HG03064 (cell line): ENCODE results near the gene INCA1.
A peak's percentile ranks its signal among the peaks of the same experiment; 100 is the strongest.

Experiments used
- ATAC-seq: cut with Tn5 transposase; IDR thresholded peaks from one replicate; pipeline ENCODE4 v1.9.1; 2021; ENCODE audit warnings: low read depth; ENCODE audit not compliant: unreplicated experiment

Gene INCA1

DNA sequence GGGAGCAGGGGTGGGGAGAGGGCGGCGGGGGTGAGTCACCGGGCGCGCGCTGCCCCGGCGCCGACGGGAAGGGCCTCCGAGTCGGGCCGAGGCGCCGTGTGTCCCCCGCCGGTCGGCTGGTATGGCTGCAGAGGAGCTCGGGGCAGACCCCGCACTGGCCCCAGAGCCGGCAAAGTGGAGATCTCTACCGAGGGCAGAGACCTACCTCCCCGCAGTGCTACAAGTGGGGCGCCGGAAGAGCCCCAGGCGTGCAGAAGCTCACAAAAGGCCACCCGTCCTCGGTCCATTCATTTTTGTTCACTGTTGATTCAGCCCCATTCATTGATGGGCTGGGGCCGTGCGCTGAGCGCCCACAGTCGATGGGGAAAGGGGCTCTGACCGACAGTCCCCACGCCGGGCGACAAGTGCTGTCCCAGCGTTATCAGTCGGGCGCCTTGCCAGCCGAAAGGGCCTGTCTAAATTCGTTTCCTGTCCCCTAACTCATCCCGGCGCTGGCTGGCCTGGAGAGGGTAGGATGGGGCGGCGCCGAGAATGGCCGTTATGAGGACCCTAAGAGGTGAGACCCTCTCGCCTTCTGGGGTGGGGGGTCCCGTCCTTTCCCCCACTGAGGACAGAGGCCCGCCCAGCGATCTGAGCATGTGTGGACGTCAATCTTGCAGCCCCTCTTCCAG lies 47.1 kb downstream of the INCA1 start:
- peak; percentile 9 for ATAC-seq

DNA sequence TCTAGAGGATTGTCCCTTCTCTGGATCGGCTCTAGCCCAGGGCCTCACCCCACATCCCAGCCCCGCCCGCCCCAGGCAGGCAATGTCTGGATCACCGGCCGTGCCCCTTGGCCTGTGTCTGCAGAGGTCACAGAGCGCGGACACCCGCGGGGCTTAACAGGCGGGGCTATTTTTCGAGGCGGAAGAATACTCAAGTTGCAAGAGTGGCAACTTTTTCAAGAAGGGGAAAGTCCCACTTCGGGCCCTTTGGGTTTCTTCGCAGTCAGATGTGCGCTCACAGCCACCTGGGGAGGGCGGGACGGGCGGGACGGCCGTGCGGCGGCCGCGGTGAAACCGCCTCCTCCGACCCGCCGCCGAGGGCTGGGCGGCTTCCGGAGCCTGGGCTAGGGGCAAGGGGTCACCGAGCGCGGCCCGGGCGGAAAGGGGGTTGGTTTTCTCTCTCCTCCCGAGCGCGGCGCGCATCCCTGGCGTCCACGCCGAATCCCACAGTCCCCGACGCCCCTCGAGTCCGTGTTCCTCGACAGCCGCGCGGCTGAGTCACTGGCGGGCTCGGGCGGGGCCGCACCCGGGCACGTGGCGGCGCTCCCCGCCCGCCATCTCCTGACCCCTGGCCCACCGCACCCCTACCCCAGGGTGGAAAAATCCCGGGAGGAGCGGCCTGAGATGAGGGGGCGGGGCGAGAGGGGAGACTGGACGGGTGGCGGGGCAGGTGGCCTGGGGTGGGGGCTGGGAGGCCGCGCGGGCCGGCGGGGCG lies 47.8 kb downstream of the INCA1 start:
- peak; percentile 18 for ATAC-seq

DNA sequence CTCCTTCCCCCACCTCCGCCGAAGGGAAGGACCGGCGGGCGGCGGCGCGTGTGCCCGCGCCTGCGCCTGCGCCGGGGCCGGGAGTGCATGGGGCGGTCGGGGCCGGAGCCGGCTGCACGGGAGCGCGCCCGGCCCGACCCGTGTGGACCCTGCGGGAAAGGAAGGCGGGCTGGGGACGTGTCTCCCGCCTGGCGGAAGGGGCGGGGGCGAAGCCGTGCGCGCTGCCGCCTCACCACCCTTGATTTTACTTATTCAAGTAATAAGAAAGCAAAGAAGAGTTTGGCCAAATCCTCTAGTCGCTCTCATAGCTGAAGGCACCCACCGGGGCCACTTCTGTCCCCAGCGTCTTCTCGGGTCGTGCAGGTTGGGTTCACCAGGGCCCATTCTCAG lies 48.4 kb downstream of the INCA1 start:
- peak; percentile 31 for ATAC-seq

DNA sequence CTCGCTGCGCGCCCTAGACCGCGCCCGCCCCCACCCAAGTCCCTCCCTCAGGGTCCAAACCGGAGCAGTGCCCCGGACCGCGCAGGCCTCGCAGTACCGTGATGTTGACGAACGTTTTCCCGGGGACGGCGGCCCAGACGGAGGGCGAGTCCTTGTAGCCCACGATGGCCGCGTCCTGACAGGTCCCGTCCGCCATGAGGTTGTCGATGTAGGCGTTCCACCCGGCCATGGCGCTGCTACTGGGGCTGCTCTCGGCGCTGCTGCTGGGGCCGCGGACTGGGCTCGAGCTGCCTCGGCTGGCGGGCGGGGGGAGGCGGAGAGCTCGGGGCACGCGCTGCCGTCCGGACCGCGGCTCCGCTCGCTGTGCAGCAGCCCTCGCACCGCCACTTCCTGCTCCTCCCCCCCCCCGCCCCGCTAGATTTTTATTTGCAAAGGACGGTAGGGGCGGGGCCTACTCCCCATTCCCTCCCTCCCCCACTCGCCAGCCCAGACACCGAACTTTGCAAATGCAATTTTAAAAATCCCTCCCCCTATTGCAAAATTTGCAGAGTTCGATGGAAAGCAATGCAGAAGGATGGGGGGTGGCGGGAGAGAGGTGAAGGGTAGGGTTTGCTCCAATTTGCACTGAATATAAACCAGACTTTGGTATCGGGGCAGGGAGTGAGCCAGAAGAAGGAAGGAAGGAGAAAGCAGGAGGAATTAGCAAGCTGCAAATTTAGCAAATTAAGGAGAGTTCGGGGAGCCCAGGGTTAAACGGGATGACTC lies 49.0 kb downstream of the INCA1 start, which contains the start of gene PFN1:
Gene PFN1 (minus strand): TSS at position 365 of the 765 bp plus-strand sequence. CDS start 136 bp downstream, at position 229.
- ATAC-seq = no peak

DNA sequence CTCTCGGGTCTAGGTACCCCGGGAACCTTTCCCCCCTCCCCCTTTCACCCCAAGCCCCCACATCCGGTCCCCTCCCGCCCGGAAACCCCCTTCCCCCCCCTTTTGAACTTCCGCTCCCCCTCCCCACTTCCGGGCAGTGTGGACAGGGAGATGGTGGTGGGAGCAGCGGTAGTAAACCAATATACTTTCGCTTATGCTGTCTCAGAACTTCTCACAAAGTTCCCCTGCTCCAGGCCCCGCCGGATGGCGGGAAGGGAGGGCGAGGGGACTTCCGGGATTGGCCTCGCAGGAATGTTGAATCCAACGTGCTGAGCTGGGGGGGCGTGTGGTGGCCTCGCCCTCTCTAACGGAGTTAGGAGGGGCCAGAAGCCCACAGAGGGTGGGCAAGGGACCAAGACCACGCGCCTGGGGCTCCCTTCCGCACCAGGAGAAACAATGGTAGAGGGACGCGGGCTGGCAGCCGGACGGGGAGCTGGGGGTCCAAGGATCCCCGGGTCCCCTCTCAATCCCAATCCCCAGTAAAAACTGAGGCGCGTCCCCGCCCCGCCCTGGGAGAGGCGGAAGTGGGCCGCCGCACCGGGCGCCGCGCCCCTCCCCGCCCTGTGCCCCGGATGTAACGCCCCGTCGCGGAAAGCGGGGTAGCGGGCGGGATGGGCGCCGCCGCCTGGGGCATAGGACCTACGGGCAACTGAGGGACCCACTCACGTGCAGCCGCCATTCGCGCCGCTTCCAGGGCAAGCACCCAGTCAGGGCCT lies 49.7 kb downstream of the INCA1 start:
- ATAC-seq = no peak

DNA sequence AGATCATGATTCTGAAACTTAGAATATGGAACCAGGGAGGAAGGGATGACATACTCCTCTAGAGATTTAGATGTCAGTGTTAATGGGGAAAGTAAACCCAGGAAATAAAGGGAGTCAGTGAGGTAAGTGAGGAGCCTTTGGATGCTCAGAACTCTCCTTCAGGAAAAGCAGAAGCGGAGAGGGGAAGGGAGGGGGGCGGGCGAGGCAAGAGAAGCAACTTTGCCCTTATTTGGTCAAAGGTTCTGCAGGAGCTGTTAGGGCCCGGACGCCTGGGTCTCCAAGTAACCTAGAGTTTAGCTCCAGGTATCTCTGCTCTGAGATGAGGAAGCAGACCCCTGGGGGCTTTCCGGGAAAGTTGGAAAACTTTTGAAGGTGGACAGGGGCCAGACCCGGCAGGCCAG lies 50.3 kb downstream of the INCA1 start:
- no peak for ATAC-seq

DNA sequence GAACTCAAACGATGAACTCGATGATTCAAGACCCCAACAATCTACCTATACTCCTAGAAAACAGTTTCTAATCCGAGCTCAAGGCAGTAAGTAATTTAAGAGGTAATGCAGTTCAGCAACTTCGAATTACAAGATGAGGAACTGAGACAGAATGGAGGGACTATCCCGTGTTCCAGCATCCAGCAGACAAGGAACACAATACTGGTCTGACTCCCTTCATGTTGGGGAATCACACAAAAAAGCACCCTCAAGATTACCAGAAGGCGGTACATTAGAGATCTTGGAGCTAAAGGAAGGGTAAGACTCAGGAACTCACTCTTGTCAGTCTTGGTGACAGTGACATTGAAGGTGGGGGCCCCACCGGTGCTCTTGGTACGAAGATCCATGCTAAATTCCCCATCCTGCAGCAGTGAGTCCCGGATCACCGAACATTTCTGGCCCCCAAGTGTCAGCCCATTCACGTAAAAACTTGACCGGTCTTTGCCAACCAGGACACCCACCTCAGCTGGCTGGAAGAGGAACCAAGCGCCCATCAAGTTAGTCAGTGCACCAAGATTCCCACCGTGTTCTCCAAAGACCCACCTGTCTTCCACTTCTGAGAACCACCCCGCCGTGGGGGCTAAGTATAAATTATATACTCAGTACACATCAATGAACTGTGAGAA lies 50.9 kb downstream of the INCA1 start:
- ATAC-seq = no peak

DNA sequence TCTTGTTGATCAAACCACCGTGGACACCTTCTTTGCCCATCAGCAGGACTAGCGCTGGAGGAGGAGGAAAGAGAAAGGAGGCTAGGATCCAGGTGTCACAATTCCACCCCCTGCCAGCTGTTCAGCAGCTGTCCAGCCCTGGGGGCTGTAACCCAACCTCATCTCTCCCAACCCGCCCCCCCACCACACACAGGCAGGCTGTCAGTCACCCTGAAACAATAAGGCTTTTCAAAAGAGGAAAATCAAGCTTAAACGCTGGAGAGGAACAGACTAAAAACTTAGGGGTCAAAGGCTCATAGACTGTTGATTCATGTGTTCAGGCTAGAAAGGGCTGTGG lies 51.4 kb downstream of the INCA1 start:
- ATAC-seq = no peak

DNA sequence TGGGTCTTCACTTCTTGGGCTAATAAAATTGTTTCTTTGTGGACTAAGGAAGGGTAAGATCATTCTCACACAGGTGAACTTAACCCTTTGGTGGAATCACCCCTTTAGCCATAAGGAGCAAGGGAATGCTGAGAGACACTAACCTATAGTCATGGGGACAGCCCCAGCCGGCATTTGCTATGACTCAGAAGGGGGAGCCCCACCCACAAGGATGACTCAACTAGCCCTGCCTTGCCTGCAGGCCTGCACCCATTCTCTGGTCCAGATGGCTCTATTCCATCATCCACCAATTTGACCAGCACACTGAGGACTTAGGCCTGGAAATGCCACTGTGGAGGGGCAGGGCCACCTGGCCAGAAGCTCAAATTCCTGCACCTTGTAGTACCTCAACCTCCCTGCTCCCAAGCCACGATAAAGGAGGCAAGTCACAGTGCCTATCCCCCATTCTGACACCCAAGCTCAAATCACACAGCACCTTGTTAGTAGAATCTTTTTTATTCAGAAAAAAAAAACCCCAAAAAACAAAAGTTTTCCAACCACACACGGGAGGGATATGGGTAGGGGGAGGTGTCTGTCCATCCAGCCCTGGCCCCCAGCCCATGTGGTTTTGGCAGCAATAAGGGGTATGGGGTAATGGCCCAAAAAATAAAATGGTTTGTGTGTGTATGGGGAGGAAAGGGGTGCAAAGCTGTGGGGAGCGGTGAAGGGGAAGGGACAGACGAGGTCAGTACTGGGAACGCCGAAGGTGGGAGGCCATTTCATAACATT lies 52.0 kb downstream of the INCA1 start:
- no peak for ATAC-seq

DNA sequence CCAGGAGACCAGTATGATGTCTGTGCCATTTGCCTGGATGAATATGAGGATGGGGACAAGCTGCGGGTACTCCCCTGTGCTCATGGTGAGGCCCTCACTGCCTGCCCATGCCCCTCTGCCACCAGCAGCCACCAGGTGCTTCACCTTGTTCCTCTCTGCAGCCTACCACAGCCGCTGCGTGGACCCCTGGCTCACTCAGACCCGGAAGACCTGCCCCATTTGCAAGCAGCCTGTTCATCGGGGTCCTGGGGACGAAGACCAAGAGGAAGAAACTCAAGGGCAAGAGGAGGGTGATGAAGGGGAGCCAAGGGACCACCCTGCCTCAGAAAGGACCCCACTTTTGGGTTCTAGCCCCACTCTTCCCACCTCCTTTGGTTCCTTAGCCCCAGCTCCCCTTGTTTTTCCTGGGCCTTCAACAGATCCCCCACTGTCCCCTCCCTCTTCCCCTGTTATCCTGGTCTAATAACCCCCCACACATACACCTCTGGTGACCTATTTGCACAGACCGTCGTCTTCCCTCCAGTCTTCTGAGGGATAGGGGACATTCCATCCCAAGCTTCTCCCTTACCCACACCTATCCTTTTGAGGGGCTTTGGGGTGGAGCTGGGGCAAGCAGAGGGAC lies 52.7 kb downstream of the INCA1 start:
- ATAC-seq = no peak

DNA sequence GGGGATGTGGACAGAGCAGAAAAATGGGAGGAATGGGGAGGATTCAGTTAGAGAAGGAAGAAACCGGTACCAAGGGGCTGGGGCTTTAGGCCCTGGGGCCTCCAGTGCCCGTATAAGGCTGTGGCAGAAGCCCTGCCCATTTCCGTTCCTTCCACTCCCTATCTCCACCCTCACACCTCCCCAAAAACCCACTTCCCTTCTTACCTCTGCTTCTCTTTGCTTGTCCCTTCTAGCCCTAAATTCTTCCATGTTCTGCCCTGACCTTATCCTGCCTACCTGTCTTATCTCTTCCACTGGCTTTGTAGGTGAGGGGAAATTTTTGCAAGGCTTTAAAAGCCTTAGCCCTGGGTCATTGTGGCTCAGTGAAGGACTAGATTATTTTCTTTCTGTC lies 53.2 kb downstream of the INCA1 start:
- ATAC-seq = no peak

DNA sequence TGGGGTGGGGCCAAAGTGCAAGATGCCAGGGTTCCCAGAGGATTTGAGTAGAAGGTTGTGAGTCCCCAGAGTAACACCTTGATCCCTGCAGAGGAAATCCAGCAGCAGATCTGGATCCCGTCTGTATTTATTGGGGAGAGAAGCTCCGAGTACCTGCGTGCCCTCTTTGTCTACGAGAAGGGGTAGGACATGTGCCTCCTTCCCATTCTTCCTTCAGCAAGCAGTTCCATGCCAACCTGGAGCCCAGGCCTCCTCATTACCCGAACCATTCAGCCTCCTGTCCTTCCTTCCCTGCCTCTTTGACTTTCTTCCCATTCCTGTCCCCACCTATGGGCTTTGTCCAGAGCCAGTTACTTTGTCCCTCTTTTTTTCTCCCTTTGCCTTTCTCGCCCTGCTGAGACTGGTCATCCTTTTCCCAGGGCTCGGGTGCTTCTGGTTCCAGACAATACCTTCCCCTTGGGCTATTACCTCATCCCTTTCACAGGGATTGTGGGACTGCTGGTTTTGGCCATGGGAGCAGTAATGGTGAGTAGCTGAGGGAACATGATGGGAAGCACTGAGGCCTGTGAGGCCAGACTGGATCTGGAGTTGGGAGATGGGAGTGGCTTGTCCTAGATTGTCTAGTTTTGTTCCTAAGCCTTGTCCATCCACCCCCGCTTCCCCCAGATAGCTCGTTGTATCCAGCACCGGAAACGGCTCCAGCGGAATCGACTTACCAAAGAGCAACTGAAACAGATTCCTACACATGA lies 54.4 kb downstream of the INCA1 start:
- ATAC-seq = no peak

DNA sequence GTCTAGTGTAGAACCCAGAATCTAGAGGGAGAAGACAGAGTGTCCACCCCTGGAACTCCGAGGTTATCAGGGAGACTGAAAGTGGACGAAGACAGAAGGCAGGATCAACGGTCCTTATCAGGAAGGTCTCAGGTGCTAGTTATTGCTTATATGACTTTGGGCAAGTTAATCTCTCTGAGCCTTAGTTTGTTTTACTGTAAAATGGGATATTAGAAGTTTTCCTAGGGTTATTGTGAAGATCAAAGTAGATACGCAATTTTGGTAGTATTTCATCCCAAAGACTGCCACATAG lies 56.1 kb downstream of the INCA1 start:
- no peak for ATAC-seq

DNA sequence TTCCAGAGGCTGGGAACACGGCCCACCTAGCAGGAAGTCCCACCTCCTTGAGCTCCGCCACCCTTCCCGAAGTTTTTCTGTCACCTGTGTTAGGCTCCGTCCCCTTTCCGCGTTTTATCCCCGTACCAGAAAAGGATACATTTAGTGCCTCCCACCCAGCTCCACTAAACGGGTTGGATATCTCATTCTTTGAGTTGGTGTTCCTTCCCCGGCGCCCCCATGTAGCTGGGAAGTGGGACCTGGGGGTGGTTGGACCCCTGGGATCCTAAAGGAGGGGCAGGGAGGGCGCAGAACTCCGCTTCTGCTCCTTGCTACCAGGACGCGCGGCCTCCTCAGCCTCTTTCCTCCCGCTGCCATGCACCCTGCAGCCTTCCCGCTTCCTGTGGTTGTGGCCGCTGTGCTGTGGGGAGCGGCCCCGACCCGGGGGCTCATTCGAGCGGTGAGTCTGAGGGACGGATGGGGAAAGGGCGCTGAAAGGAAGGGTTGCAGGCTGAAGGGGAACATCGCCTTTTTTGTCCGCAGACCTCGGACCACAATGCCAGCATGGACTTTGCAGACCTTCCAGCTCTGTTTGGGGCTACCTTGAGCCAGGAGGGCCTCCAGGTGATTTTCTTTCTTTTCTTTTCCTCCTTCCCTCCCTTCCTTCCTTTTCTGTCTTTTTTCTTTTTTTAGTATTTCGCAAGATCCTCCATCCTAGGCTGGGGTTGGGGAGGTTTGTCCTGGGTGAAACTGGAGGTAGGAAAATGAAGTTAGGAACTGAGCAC lies 56.6 kb downstream of the INCA1 start:
- no peak for ATAC-seq

DNA sequence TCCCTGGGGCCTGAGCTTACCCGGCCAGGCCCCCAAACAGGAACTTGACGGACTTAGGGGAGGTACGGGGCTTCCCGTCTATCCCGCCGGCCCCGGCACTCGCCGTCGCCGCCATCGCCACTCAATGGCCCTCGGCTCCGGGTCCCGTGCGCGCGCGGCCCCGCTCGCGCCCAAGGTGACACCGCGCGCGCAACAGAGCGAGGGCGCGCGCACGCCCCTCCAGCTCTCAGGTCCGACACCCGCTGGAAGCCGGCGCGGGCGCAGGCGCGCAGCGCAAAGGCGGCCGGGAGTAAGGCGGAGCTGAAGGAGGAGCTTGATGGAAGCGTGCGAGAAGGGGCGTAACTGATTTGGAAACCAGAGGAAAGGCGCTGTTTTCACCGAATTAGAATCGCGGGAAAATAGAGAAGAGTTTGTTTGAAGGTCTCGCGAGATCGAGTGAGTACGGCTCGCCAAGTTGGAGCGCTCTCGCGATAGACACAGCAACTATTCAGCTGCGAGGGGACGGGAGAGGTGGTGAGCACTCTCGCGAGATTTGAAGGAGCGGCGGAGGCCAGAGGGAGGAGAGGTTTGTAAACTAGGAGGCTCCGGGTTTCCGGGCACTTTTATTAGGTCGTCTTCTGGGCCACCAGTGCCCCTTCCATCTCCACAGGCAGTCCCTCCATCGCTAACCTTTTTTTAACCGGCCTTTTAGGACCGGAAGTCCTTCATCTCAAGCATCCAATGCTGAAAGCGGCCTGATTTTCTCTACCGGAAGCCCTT lies 57.3 kb downstream of the INCA1 start, which contains the start of the genes RNF167 and SLC25A11:
Gene RNF167 (plus strand): TSS at position 473 of the 759 bp plus-strand sequence. CDS start 642 bp downstream, outside the sequence.
Gene SLC25A11 (minus strand): TSS at position 251 of the 759 bp plus-strand sequence. CDS start 136 bp downstream, at position 115.
- peak; percentile 56 for ATAC-seq

DNA sequence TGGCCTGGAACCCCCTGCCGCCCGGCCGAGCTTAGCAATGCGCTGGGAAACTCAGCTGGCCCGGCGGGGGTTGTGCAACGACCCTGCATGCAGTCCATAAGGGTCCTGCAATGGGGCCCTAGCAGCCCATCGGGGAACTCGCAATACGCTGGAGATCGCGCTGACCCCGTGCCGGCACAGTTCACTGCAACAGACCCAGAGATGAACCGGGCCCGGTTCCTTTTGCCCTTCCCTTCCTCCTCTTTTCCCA lies 57.9 kb downstream of the INCA1 start:
- ATAC-seq = no peak
